Esophagus squamous epithelium (tissue), 4 donors: ENCODE results near the gene MYL2.

ENCODE experiments used
- CTCF ChIP-seq, 6 experiments: fragments of 450-650 bp in 4 of 6; fragments of 200-600 bp in 2 of 6; sonication (generic) in 2 of 6; IDR thresholded peaks; one replicate each; pipeline ENCODE4 v1.5.1; 2016 to 2019; ENCODE audit warnings: antibody characterized with exemption in 6 of 6, mild to moderate bottlenecking in 4 of 6, moderate library complexity in 4 of 6
- POLR2A ChIP-seq, 4 donors: fragments of 450-650 bp; IDR thresholded peaks; one replicate each; pipeline ENCODE4 v1.6.1; 2017; ENCODE audit warnings: antibody characterized with exemption in 4 of 4, mild to moderate bottlenecking in 4 of 4, moderate library complexity in 3 of 4

GRCh38 chr12:110929818-110930217 is 9.4 kb upstream of the MYL2 start:
- no peak for TF ChIP-seq POLR2A (IDR thresholded peaks at IDR 0.05)
- no peak for TF ChIP-seq CTCF (IDR thresholded peaks at IDR 0.05)
